Endothelial cell of umbilical vein (primary cell): Measurements from ENCODE around the gene CMSS1. TPM values are rescaled to one million over a fixed set of nuclear protein-coding genes. Genes with fewer than 3 reads are reported as not detected.

ENCODE experiments used
- BruUV-seq: library from RNA; stranded (reverse); fragments of 400-500 nt; replicated peaks from 2 replicates; lab custom pipeline; 2021; lab: Mats Ljungman, UMichigan
- CTCF ChIA-PET: fragments of 300-600, 350-600 bp; sonication (Branson Sonifier 250); formaldehyde crosslinking; loops from one replicate; lab custom pipeline; 2021; ENCODE audit warnings: antibody characterized with exemption, inconsistent platforms; lab: Charles Lee
- POLR2A ChIA-PET: fragments of 300-600, 350-600 bp; sonication (Branson Sonifier 250); formaldehyde crosslinking; loops from one replicate; lab custom pipeline; 2021; ENCODE audit warnings: antibody characterized with exemption, inconsistent platforms; lab: Charles Lee
- DNase-seq: peaks from one replicate; pipeline ENCODE4 v3.0.0-alpha.2; 2011; ENCODE audit warnings: low read depth, low spot score
- FAIRE-seq: peaks from 2 replicates; lab custom pipeline; 2011; peaks lifted over from hg19 to GRCh38; lab: Jason Lieb, UNC
- H2AFZ ChIP-seq: 2 replicates; pipeline ENCODE4 v1.6.0; 2012; ENCODE audit warnings: low read depth, low read length, control low read depth, inconsistent platforms
- H3K27ac ChIP-seq: 2 replicates; pipeline ENCODE4 v1.5.1; 2011; ENCODE audit warnings: low read depth, mild to moderate bottlenecking, control low read depth, low read length, moderate library complexity; ENCODE audit not compliant: insufficient read depth
- H3K27me3 ChIP-seq, 2 experiments: 2 replicates each; pipeline versions ENCODE4 v1.6.0 to v1.6.1; 2011; ENCODE audit warnings: low read length in 2 of 2, mixed read lengths in 1 of 2; ENCODE audit not compliant: control insufficient read depth in 2 of 2, insufficient read depth in 2 of 2
- H3K36me3 ChIP-seq, 2 experiments: 2 replicates in 1 of 2; 3 replicates in 1 of 2; pipeline ENCODE4 v1.5.1; 2011; ENCODE audit warnings: low read length in 2 of 2, mild to moderate bottlenecking in 1 of 2, moderate library complexity in 1 of 2; ENCODE audit not compliant: control insufficient read depth in 2 of 2, insufficient read depth in 2 of 2; ENCODE audit errors: extremely low read depth in 1 of 2
- H3K4me1 ChIP-seq: 3 replicates; pipeline ENCODE4 v1.5.1; 2011; ENCODE audit warnings: mild to moderate bottlenecking, low read length; ENCODE audit not compliant: control insufficient read depth, insufficient read depth; ENCODE audit errors: extremely low read depth
- H3K4me2 ChIP-seq: 2 replicates; pipeline ENCODE4 v1.6.1; 2011; ENCODE audit warnings: low read length, control low read depth, mixed read lengths; ENCODE audit not compliant: insufficient read depth
- H3K4me3 ChIP-seq, 3 experiments: fragments of 200-600 bp in 1 of 3; sonication (generic), shearing (Covaris generic) in 1 of 3; replicated peaks in 1 of 3; 2 replicates each; pipeline ENCODE4 v1.5.1; 2011 to 2016; ENCODE audit warnings: control low read depth in 3 of 3, low read length in 3 of 3, mild to moderate bottlenecking in 2 of 3, inconsistent platforms in 1 of 3, low read depth in 1 of 3, moderate library complexity in 1 of 3; ENCODE audit not compliant: insufficient read depth in 1 of 3
- H3K79me2 ChIP-seq: 2 replicates; pipeline ENCODE4 v1.6.0; 2012; ENCODE audit warnings: low read length, inconsistent platforms; ENCODE audit not compliant: control insufficient read depth, insufficient read depth
- H3K9ac ChIP-seq: replicated peaks from 2 replicates; pipeline ENCODE3; 2011; ENCODE audit warnings: low read length, control low read depth; ENCODE audit not compliant: insufficient read depth; ENCODE audit errors: extremely low read depth
- H3K9me1 ChIP-seq: replicated peaks from 3 replicates; pipeline ENCODE4 v1.6.0; 2011; ENCODE audit warnings: mild to moderate bottlenecking, low read length; ENCODE audit not compliant: control insufficient read depth, insufficient read depth; ENCODE audit errors: extremely low read depth
- H3K9me3 ChIP-seq: replicated peaks from 2 replicates; pipeline ENCODE4 v1.5.1; 2012; ENCODE audit warnings: low read length, inconsistent platforms; ENCODE audit not compliant: control insufficient read depth, insufficient read depth
- H4K20me1 ChIP-seq: replicated peaks from 2 replicates; pipeline ENCODE3; 2011; ENCODE audit warnings: mild to moderate bottlenecking, low read length; ENCODE audit not compliant: control insufficient read depth, insufficient read depth; ENCODE audit errors: extremely low read depth
- EZH2 ChIP-seq: IDR thresholded peaks from 2 replicates; pipeline ENCODE4 v1.6.1; 2012; ENCODE audit warnings: borderline replicate concordance, low read depth, mild to moderate bottlenecking, moderate library complexity, low read length, inconsistent platforms; ENCODE audit not compliant: severe bottlenecking
- FOS ChIP-seq: IDR thresholded peaks from 2 replicates; pipeline ENCODE4 v1.6.1; 2011; ENCODE audit warnings: mild to moderate bottlenecking, low read length, moderate library complexity, borderline replicate concordance; ENCODE audit not compliant: insufficient read depth
- GATA2 ChIP-seq: IDR thresholded peaks from 2 replicates; pipeline ENCODE4 v1.7.0; 2011; ENCODE audit warnings: low read depth, mild to moderate bottlenecking, moderate library complexity, mixed read lengths, low read length; ENCODE audit not compliant: insufficient read length, insufficient read depth
- JUN ChIP-seq: IDR thresholded peaks from 2 replicates; pipeline ENCODE4 v1.6.1; 2011; ENCODE audit warnings: borderline replicate concordance, low read depth; ENCODE audit not compliant: insufficient read length, insufficient read depth
- MYC ChIP-seq: IDR thresholded peaks from one replicate; pipeline ENCODE4 v1.6.1; 2011; ENCODE audit warnings: mild to moderate bottlenecking, low read depth, low read length
- POLR2A ChIP-seq: IDR thresholded peaks from 2 replicates; pipeline ENCODE4 v1.6.1; 2012; ENCODE audit warnings: low read depth, mild to moderate bottlenecking, control low read depth, low read length
- POLR2AphosphoS5 ChIP-seq: IDR thresholded peaks from 2 replicates; pipeline ENCODE4 v1.6.1; 2012; ENCODE audit warnings: low read depth, mild to moderate bottlenecking, control low read depth, low read length, moderate library complexity; ENCODE audit not compliant: insufficient read depth
- dilution Hi-C: fragments of 300-500 bp; cut with MboI; formaldehyde crosslinking; loops from one replicate; pipeline ENCODE4 v1.15.0; 2019; ENCODE audit warnings: low sequenced_read_pairs; ENCODE audit not compliant: extremely low pct_ligation_motif_present
- intact Hi-C: fragments of 100-400 bp; cut with micrococcal nuclease; formaldehyde crosslinking; loops from one replicate; pipeline ENCODE4 v1.10.0; 2022
- polyA plus RNA-seq, 4 experiments: library from polyadenylated mRNA; depleted of rRNA in 3 of 4; stranded (reverse) in 3 of 4; unstranded in 1 of 4; fragments of >200 nt; gene quantifications; 2 replicates each; pipeline versions ENCODE4 v1.2.1 to v1.2.3, GENCODE V29; 2011 to 2012; ENCODE audit warnings: missing spikeins in 1 of 4
- total RNA-seq: library from RNA; stranded (reverse); gene quantifications from 2 replicates; pipeline ENCODE4 v1.2.3, GENCODE V29; 2021
- TF ChIP-seq, protein P1 (sequence below), 2 donors: IDR thresholded peaks; 1 replicate in 1 of 2; 2 replicates in 1 of 2; pipeline ENCODE4 v1.5.1; 2011; ENCODE audit warnings: low read length in 2 of 2, mild to moderate bottlenecking in 2 of 2, moderate library complexity in 2 of 2, control low read depth in 1 of 2, inconsistent platforms in 1 of 2, low read depth in 1 of 2; ENCODE audit not compliant: insufficient read depth in 1 of 2; ENCODE audit errors: extremely low read depth in 1 of 2
- TF ChIP-seq, protein P2 (sequence below): IDR thresholded peaks from 2 replicates; pipeline ENCODE4 v1.6.1; 2011; ENCODE audit not compliant: insufficient read depth, insufficient read length

CMSS1 gene
- total and polyA plus RNA-seq, 2 donors (not counting 3 experiments of a cell fraction or from before 2014, with no cell fraction given): 9.7 to 60.6 TPM

DNA sequence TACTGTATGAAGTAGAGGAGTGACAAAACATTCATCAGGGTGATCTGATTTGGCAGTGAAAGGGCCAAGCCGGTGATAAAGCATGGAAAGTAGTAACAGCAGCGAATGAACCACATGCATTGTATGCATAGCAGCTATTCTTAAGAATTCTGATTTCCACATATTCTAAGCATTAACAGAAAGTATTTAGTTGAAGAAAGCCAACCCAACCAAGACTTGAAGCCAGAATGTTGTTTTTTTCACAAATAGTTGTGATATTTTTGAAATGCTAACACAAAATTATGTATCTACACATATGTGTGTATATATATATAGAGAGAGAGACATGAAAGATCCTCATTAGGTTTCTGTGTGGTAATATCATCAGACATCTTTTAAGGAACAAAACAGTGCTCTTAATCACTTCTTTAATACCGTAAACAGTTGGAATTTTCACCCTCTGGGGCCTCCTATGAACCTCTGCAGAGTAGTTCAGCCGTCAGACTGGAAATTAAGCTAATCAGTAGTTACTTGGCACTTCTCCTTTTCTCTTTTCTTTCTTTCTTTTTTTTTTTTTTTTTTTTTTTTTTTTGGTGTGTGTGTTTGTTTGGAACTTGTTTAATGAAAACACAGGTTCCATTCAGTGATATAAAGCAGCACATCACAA lies 139.6 kb downstream of the CMSS1 start:
- H3K27ac ChIP-seq: no peak overlapping the region
- no peaks in the 10 kb centered on the region for H3K9me3 ChIP-seq
- FAIRE-seq (no peak), DNase-seq (no peak)
- H3K4me1 ChIP-seq: peaks cover 4% of the 10 kb centered on the region
- intact Hi-C loops (no loop called here), dilution Hi-C loops (no loop called here)
- H3K79me2 ChIP-seq: no peaks in the 10 kb centered on the region
- no peak overlapping the region for H2AFZ ChIP-seq
- H3K4me2 ChIP-seq: no peak overlapping the region
- H3K9ac ChIP-seq: no peak overlapping the region
- CTCF ChIA-PET: interaction anchor here (1.5 kb wide), 1 partner anchor 12 kb away, joined by 4 read pairs; no protein-coding TSS in a partner anchor
- POLR2A ChIA-PET: no interaction called here
- H4K20me1 ChIP-seq: no peaks in the 10 kb centered on the region
- no peak overlapping the region for H3K4me3 ChIP-seq
- no TSS peak for BruUV-seq
- H3K9me1 ChIP-seq: no peaks in the 10 kb centered on the region
- H3K27me3 ChIP-seq: no peaks in the 10 kb centered on the region
- no peaks in the 10 kb centered on the region for H3K36me3 ChIP-seq
- TF ChIP-seq, protein P1, sequence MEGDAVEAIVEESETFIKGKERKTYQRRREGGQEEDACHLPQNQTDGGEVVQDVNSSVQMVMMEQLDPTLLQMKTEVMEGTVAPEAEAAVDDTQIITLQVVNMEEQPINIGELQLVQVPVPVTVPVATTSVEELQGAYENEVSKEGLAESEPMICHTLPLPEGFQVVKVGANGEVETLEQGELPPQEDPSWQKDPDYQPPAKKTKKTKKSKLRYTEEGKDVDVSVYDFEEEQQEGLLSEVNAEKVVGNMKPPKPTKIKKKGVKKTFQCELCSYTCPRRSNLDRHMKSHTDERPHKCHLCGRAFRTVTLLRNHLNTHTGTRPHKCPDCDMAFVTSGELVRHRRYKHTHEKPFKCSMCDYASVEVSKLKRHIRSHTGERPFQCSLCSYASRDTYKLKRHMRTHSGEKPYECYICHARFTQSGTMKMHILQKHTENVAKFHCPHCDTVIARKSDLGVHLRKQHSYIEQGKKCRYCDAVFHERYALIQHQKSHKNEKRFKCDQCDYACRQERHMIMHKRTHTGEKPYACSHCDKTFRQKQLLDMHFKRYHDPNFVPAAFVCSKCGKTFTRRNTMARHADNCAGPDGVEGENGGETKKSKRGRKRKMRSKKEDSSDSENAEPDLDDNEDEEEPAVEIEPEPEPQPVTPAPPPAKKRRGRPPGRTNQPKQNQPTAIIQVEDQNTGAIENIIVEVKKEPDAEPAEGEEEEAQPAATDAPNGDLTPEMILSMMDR (IDR thresholded peaks at IDR 0.05; ENCODE audit: extremely low read depth in 1 of 2, insufficient read depth in 1 of 2, low read depth in 1 of 2, low read length in 2 of 2): no peak
- TF ChIP-seq FOS (no peak), POLR2A (no peak), EZH2 (no peak), GATA2 (no peak), MYC (no peak), JUN (no peak), POLR2AphosphoS5 (no peak)
- TF ChIP-seq, protein P2, sequence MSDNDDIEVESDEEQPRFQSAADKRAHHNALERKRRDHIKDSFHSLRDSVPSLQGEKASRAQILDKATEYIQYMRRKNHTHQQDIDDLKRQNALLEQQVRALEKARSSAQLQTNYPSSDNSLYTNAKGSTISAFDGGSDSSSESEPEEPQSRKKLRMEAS: no peak
